HG03558 (cell line): ENCODE data around the gene SERPINF2.
"Not testable (repeated sequence)": the region's sequence is repeated elsewhere in the genome, so short reads cannot be mapped to it uniquely, and the experiment has no call there.

Source experiments
- ATAC-seq: cut with Tn5 transposase; IDR thresholded peaks from one replicate; pipeline ENCODE4 v1.9.1; 2021; ENCODE audit warnings: moderate number of reproducible peaks; ENCODE audit not compliant: unreplicated experiment; ENCODE audit errors: extremely low read depth

SERPINF2 gene

DNA sequence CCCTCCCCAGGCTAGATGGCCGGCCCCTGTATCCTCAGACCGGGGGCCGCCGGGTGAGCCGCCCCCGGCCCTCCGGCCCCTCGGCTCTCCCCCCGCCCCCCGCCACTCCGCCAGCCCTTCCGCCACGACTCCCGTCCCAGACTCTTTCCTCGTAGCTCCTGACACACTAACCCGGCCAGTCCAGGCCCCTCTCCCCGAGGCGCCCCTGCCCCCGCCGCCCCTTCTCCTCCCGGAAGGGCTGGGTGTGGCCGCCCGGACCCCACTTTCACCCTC lies 26.9 kb upstream of the SERPINF2 start:
- no peak for ATAC-seq

DNA sequence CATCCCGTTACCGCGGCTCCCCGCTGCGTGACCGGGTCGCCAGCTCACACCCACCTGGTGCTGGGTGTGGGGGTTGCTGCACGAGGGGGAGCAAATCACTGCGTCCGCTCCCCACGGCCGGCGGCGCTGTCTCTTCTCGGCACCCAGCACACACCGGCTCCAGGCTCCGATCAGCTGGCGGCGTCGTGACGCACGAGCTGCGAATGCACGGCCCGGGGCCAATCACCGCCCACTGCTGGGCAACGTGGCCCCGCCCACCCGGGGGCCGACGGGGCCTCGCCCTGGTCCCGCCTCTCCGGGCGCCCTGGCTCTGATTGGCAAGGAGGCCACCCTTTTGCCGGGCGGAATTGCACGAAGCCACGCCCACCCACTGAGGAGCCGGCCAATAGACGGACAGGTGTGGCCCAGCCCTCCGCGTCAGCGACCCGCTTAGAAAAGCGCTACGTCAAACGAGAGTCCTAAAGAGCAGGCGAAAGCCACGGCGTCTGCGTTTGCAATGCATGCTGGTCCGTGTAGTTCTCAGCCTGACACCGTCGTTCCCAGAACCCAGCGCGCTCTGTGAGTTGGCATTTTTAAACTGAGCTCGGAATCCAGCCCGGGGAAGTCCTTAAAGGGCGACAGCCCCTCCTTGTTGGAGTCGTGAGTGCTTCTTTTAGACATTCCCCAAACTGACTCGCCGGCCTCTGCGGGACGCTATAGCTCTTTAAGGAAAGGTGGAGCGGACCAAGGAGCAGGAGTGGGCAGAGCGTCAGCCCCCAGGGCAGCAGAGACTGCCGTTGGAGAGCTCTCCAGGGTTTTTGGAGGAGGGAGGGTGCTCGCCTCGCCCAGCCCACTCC lies 26.4 kb upstream of the SERPINF2 start:
- ATAC-seq, result peak; percentile 69

DNA sequence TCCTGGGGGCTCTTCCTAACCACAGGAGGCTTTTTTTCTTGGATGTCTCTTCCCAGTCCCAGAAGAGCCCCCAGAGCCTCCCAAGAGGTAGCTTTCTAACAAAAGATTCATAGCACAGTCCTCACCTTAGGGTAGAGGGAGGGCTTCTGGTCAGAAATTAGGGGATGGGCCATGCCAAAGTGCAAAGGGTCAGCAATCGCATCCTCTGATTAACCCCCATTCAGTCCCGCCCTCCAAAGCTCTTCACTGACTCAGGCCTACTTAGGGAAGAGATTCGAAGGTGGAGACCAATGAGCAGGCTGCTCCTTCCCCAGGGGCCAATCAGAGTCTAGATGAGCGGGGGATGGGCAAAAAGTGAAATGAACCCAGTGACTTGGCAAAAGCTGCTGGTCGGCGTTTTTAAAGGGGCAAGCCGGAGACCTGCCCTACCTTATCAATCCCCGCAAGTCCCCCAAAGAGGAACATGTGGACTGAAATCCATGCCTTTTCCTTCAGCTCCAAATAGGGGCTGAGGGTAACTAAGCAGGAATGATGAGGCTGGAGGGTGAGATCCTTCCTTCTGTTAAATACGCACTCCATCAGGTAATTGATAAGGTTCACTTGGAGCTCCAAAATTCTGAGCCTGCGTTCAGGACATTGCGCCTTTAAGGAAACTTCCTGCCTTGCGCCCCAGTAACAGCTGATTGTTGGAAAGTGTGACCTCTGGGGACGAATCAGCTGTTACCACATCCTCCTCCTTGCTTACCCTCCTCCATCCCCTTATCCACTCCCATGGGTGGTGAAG lies 25.6 kb upstream of the SERPINF2 start:
- ATAC-seq, result no peak

GRCh38 chr17:1718362-1719165 lies 24.1 kb upstream of the SERPINF2 start:
- no peak for ATAC-seq

DNA sequence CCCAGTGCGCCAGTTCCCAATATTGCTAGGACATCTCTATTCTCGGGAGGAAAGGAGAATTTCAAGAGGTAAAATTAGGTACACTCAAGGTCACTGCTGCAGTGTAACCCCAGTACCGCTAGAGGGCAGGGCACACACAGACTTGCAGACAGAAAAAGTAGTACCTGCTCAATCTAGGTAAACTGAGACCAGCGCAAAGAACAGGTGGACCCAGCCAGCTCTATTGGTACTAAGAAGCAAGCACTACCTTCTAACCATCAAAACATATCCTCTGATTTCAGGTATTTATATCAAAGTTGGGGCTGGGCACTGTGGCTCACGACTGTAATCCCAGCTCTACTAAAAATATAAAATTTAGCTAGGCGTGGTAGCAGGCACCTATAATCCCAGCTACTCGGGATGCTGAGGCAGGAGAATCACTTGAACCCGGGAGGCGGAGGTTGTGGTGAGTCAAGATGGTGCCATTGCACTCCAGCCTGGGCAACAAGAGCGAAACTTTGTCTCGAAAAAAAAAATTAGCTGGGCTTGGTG lies 21.8 kb upstream of the SERPINF2 start:
- ATAC-seq, result no peak

- ATAC-seq, result not testable (repeated sequence)
These were observed 20.6 kb upstream of the SERPINF2 start for GRCh38 chr17:1722022-1722421.

DNA sequence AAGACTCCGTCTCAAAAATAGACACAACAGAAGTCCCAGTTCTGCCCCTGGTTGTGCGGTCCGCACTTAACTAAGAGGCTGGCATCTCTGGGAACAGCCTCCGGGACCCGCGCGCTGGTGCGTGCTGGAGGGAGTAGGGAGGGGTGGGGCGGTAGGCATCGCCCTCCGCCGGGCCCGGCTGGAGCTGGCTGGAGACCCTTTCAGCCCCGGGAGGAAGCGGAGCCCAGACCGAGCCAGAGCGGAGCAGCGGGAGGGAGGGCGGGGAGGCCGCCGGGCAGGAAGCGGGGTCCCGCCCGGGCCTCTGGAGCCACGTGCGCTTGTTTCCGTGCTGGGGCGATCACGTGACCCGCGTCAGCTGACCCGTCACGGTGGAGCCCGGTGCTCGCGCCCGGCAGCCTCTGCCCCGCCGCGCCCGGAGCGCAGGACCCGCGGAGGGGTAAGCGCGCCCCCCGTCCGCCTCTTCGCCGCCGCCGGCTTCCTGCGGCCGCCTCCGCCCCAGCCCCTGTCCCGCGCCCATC lies 18.3 kb upstream of the SERPINF2 start, which contains the start of gene WDR81:
WDR81 (plus strand) TSS at position 354 of the 518 bp plus-strand sequence. CDS start 256 bp downstream, outside the sequence.
- no peak for ATAC-seq

GRCh38 chr17:1724869-1725641 lies 17.6 kb upstream of the SERPINF2 start:
- no peak for ATAC-seq

DNA sequence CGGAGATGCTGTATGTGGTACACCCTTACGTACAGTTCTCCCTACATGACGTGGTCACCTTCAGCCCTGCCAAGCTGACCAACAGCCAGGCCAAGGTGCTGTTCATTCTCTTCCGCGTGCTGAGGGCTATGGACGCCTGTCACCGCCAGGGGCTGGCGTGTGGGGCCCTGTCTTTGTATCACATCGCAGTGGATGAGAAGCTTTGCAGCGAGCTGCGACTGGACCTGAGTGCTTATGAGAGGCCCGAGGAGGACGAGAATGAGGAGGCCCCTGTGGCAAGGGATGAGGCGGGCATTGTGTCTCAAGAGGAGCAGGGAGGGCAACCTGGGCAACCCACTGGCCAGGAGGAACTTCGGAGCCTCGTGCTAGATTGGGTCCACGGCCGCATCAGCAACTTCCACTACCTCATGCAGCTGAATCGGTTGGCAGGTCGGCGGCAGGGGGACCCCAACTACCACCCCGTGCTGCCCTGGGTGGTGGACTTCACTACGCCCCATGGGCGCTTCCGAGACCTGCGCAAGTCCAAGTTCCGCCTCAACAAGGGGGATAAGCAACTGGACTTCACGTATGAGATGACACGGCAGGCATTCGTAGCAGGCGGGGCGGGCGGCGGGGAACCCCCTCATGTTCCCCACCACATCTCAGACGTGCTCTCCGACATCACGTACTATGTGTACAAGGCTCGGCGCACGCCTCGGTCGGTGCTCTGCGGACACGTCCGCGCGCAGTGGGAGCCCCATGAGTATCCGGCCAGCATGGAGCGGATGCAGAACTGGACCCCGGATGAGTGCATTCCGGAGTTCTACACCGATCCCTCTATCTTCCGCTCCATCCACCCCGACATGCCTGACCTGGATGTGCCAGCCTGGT lies 16.8 kb upstream of the SERPINF2 start:
- no peak for ATAC-seq

DNA sequence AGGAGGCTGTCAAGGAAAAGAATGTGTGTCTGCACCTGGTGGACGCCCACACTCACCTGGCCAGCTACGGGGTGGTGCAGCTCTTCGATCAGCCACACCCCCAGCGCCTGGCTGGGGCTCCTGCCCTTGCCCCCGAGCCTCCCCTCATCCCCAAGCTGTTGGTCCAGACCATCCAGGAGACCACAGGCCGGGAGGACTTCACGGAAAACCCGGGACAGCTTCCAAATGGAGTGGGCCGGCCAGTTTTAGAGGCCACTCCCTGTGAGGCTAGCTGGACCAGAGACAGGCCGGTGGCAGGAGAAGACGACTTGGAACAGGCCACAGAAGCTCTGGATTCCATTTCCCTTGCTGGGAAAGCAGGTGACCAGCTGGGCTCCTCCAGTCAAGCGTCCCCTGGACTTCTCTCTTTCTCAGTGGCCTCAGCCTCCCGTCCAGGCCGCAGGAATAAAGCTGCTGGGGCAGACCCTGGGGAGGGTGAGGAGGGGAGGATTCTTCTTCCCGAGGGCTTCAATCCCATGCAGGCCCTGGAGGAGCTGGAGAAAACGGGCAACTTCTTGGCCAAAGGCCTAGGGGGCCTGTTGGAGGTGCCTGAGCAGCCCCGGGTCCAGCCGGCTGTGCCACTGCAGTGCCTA lies 15.9 kb upstream of the SERPINF2 start:
- ATAC-seq, result no peak

DNA sequence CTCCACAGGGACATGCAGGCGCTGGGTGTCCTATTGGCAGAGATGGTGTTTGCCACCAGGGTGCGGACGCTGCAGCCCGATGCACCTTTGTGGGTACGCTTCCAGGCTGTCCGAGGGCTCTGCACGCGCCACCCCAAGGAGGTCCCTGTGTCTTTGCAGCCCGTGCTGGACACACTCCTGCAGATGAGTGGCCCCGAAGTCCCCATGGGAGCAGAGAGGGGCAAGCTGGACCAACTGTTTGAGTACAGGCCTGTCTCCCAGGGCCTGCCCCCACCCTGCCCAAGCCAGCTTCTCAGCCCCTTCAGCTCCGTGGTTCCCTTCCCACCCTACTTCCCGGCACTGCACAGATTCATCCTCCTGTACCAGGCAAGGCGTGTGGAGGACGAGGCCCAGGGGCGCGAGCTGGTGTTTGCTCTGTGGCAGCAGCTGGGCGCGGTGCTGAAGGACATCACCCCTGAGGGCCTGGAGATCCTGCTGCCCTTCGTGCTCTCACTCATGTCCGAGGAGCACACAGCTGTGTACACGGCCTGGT lies 15.3 kb upstream of the SERPINF2 start:
- ATAC-seq, result no peak

DNA sequence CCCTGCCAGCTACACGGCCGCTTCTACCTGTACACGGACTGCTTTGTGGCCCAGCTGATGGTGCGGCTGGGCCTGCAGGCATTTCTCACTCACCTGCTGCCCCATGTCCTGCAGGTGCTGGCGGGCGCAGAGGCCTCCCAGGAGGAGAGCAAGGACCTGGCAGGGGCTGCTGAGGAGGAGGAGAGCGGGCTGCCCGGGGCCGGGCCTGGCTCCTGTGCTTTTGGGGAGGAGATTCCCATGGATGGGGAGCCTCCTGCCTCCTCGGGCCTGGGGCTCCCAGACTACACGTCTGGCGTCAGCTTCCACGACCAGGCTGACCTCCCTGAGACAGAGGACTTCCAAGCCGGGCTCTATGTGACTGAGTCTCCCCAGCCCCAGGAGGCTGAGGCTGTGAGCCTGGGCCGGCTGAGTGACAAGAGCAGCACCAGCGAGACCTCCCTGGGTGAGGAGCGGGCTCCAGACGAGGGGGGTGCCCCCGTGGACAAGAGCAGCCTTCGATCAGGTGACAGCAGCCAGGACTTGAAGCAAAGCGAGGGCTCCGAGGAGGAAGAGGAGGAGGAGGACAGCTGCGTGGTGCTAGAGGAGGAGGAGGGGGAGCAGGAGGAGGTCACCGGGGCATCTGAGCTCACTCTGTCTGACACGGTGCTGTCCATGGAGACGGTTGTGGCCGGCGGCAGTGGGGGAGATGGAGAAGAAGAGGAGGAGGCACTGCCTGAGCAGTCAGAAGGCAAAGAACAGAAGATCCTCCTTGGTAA lies 14.6 kb upstream of the SERPINF2 start:
- ATAC-seq, result no peak

- no peak for ATAC-seq
These were observed 12.7 kb upstream of the SERPINF2 start for GRCh38 chr17:1729966-1730325.

DNA sequence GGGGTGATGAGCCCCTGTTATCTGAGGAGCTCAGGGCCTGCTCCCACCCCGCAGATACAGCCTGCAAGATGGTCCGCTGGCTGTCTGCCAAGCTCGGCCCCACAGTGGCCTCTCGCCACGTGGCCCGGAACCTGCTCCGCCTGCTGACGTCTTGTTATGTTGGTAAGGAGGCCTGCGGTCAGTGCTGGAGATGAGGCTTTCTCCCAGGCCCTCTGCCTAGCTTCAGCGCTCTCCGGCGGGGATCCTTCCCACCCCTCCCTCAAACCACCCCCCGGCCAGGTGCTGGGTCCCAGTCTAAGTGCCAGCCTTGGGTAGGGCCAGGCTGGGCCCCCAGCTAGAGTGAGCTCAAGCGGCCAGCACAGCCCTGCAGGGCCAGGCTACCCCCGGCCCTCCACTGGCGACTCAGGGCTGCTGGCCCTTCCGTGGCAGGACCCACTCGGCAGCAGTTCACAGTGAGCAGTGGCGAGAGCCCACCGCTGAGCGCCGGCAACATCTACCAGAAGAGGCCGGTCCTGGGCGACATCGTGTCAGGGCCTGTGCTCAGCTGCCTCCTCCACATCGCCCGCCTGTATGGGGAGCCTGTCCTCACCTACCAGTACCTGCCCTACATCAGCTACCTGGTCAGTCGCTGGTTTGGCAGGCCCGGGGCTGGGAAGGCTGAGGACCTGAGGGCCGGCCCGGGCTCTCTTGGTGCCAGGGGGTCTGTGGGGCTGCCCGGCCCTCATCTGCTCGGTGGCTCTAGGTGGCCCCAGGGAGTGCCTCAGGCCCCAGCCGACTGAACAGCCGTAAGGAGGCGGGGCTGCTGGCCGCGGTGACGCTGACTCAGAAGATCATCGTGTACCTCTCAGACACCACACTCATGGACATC lies 12.1 kb upstream of the SERPINF2 start:
- no peak for ATAC-seq

DNA sequence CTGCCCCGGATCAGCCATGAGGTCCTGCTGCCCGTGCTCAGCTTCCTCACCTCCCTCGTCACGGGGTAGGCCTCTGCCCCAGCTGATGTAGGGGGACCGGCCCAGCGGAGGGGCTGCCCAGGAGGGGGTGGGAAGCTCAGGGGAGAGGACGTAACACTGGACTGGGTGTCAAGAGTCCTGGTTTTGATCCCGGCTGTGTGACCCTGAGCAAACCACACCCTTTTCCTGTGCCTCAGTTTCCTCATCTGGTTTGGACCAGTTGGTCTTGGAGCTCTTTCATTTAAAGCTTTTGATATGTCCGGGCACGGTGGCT lies 11.5 kb upstream of the SERPINF2 start:
- ATAC-seq, result no peak

DNA sequence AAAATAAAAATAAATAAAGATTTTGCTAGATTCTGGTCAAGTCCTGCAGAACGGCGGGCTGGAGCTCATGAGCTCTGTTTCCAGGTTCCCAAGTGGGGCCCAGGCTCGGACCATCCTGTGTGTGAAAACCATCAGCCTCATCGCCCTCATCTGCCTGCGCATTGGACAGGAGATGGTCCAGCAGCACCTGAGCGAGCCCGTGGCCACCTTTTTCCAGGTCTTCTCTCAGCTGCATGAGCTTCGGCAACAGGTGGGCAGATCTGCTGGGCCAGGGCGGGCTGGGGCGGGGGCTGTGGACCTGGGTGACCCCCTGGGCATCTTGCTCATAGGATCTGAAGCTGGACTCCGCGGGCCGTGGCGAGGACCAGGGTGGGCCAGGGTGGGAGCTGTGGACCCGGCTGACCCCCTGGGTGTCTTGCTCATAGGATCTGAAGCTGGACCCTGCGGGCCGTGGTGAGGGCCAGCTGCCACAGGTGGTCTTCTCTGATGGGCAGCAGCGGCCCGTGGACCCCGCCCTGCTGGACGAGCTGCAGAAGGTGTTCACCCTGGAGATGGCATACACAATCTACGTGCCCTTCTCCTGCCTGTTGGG lies 10.3 kb upstream of the SERPINF2 start:
- no peak for ATAC-seq
